Measurements from ENCODE around the gene LRRIQ1. TPM values are rescaled to one million over a fixed set of nuclear protein-coding genes. Genes with fewer than 3 reads are reported as not detected.

LRRIQ1 gene, protein sequence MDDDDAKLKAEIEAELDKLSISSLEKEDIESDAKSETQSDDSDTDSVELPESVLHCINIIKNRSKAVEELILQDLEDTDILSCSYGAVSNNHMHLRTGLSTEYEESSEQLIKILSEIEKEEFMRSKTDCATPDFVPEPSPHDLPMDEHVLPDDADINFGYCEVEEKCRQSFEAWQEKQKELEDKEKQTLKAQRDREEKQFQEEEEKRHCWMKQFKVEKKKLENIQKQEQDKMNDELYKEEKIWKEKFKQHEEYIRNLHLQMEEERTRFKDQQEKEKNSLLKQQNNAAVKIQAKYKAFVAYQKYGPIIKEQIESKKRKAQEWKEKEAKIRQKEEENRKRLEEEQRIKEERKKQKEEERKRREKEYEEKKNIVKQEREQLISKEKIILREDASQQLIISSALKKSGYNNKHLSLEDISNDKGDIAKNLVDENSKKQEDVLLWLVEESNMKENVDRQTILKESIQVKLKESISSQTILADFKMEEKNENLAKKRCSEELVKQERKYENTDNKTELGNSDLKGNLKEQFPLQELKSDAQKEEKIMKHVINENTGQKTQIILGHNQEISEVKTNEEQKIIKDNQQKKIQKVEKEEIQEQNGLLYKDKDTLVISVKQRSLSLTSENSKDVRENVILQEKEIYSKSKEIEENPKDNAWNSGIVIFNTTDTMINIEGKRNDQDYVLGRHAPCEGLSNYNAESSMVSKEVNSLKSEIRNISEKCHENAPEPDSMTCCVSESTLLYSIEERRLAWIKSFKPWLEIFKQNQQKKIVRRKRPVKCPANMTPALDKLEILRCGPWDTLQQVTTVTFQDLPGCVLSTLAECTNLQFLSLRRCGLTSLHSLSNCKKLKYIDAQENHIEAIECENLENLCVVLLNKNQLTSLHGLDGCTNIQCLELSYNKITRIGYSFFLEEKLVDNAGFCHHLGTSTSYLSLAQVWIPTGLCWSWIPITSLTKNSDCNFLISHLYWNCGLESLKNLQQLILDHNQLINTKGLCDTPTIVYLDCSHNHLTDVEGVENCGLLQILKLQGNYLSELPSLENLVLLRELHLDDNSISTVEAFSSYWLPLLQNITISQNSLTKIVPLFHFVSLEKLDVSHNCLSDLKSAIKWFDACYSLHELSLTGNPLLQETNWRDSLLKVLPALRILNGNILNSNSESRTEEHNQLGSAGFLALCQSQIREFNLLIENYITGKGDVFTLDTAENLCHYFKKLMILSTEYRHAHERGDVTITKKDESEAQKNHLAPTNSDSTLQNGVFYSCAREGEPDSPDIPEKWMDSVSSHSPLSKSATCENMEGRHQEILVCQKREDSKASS (N-terminal part only)
- total RNA-seq, result 0.29 and 0.92 TPM in 2 replicates

DNA sequence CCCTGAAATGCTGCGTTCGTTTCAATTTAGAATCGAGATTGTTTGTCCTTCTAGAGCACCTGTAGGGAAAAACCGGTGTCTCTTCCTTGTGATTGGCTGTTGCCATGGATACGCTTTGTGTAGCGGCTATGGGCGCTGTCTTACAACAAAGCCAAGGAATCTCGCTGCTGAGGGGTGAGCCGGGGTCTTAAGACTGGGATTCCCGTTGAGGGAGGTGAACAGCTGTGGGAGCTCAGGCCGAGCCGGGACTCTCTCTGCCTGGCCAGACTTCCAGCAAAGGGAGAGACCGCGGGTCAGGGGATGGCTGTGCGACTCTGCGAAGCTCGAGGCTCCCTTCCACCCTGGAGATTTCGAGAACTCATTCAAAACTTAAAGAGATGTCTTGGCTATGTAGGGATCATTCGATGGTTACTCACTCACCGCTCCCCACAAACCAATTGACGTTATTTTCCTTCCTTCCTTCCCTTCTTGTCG is at the start of gene LRRIQ1, which contains the start of gene TSPAN19:
Gene LRRIQ1 (plus strand): TSS at position 118 of the 474 bp plus-strand sequence. CDS start 1,826 bp downstream, outside the sequence.
Gene TSPAN19 (minus strand): TSS at position 44 of the 474 bp plus-strand sequence. CDS start 6,331 bp downstream, outside the sequence.
- DNase-seq (ENCODE audit: low read depth), result peak; percentile 73
- TF ChIP-seq, protein P1, sequence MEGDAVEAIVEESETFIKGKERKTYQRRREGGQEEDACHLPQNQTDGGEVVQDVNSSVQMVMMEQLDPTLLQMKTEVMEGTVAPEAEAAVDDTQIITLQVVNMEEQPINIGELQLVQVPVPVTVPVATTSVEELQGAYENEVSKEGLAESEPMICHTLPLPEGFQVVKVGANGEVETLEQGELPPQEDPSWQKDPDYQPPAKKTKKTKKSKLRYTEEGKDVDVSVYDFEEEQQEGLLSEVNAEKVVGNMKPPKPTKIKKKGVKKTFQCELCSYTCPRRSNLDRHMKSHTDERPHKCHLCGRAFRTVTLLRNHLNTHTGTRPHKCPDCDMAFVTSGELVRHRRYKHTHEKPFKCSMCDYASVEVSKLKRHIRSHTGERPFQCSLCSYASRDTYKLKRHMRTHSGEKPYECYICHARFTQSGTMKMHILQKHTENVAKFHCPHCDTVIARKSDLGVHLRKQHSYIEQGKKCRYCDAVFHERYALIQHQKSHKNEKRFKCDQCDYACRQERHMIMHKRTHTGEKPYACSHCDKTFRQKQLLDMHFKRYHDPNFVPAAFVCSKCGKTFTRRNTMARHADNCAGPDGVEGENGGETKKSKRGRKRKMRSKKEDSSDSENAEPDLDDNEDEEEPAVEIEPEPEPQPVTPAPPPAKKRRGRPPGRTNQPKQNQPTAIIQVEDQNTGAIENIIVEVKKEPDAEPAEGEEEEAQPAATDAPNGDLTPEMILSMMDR (conservative IDR thresholded peaks at IDR 0.05; ENCODE audit: low read depth, low read length), result no peak
- peak within 1 kb of the TSS; percentile 89 for H3K4me3 ChIP-seq (ENCODE audit: low read depth, low read length)

DNA sequence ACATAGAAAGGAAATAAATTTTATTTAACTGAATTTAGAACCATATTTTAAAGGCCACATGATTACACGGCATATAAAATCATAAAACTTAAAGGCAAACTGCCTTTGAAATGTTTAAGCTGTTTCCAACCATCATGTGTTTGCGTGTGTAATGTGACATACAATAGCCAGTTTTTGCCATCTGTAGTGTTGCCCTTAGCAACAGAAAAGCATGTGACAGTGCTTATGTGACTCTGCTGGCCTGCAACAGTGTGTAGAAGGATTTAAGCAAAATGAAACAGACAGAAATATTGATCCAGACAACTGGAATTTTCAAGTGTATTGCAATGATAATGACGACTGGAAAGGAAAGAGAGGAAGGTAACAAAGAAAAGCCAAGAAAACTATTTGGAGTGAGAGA is 49.6 kb upstream of the LRRIQ1 start:
- TF ChIP-seq, protein P1 (conservative IDR thresholded peaks at IDR 0.05; ENCODE audit: low read depth, low read length), result no peak
- DNase-seq (ENCODE audit: low read depth), result no peak
- H3K4me3 ChIP-seq (ENCODE audit: low read depth, low read length), result no peak overlapping the region

DNA sequence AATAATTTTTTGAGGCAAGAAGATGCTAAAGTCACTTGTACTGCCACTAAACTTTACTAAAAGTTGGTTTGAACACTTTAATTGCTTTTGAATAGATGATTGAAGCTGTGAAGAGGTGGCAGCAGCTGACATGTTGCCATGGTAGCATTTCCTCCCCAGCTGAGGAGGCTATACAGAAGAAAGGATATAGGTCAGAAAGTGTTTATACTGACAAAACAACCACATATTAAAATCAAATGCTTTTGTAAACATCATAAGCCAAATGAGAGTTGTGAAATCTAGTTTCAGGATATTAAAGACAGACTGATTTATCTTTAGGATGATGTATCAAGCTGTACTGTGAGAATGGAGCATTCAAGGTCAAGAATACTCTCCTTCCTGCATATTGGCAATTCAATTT is 41.7 kb upstream of the LRRIQ1 start:
- TF ChIP-seq, protein P1 (conservative IDR thresholded peaks at IDR 0.05; ENCODE audit: low read depth, low read length), result no peak

DNA sequence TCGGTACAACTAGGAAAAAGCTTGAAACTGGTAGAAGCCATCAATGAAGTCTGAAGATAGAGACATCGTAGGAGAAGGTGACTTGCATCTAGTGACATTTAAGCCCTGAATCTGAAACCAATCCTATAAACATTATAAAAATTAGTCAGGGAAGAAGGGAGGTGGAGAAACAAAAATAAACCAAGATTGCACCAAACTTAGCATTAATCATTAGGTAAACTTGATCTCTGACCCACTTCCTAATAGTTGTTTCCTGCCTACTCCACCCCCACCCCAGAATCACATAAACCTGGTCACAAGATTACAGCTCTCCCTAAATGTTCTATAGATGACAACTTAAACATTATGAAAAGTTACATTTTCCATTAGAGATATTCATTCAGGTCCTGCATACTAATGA is 40.5 kb upstream of the LRRIQ1 start:
- TF ChIP-seq, protein P1 (conservative IDR thresholded peaks at IDR 0.05; ENCODE audit: low read depth, low read length), result no peak
- H3K4me3 ChIP-seq (ENCODE audit: low read depth, low read length), result no peak overlapping the region
- DNase-seq (ENCODE audit: low read depth), result no peak

More for the DNA sequence above, 41.7 kb upstream of the LRRIQ1 start:
- no peak overlapping the region for H3K4me3 ChIP-seq (ENCODE audit: low read depth, low read length)
- no peak for DNase-seq (ENCODE audit: low read depth)

DNA sequence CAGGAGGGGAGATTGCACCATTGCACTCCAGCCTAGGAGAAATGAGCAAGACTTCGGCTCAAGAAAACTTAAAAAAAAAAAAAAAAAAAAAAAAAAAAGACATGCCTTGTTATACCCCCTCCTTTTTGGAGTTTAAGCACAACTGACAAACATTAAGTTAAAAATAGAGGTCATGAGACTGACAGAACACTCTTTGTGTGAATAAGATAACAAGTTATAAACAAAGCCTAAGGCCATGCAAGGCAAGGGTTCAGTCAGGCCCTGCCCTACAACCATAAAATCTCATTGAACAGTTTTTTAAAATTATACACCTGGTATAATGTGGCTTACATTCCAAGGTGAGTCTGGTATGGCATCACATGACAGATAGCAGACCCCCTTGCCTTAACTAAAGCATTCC is 39.4 kb upstream of the LRRIQ1 start:
- no peak overlapping the region for H3K4me3 ChIP-seq (ENCODE audit: low read depth, low read length)
- TF ChIP-seq, protein P1 (conservative IDR thresholded peaks at IDR 0.05; ENCODE audit: low read depth, low read length), result no peak
- DNase-seq (ENCODE audit: low read depth), result no peak

DNA sequence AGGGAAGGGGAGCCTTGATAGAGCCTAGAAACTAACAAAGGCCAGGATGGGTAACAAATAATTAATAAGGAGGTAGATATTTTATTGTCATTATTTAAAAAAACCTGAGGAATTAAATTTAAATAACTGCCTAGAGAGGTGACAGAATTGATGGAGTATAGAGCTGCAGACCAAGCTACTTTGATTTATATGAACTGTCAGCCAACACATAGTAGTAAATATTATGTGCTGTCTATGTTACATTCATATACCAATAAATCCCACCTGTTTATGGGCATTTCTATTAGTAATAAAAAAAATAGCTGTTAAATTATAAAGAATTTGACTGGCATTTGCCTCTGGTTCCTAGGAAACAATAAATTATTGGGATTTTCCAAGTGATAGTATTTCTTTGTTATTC is 37.8 kb upstream of the LRRIQ1 start:
- H3K4me3 ChIP-seq (ENCODE audit: low read depth, low read length), result no peak overlapping the region
- no peak for DNase-seq (ENCODE audit: low read depth)
- TF ChIP-seq, protein P1 (conservative IDR thresholded peaks at IDR 0.05; ENCODE audit: low read depth, low read length), result no peak

All from epithelial cell of proximal tubule (primary cell).